HG02623 (cell line): ENCODE data around the gene ZNF800.

Source experiments
- ATAC-seq: cut with Tn5 transposase; IDR thresholded peaks from one replicate; pipeline ENCODE4 v1.9.1; 2021; ENCODE audit warnings: moderate library complexity; ENCODE audit not compliant: unreplicated experiment

Gene ZNF800

DNA sequence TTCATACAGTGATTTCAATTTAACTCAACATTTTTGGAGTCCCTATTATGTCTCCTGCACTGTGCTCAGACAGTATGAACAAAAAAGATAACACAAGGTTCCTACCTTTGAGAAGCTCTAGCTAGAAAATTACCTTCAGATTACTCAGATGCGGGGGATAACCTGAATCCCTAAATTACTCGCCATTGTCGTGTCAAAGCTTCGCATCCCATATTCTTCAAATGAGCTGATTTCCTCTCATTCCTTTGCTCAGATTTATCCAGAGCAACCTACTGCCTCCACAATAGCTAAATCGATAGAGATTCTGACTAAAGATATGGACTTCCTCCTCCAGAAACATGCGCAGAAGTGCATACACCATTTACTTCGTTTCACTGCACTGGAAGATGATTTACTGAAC lies 42.6 kb downstream of the ZNF800 start:
- no peak for ATAC-seq

DNA sequence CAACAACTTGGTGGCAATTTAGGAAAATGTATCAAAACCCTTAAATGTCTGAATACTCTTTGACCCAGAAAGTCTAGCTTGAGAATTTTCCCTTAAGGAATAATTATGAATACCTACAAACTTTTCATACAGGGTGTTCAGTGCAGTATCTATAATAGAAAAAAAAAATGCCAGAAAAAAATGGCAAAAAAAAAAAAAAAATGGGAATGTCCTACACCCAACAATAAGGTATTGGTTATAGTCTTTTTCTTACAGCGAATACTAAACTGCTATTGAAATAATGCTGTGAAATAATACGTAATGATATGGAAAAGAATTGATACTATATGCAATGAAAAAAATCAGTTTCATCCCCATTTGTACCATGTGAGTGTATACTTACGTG lies 44.3 kb downstream of the ZNF800 start:
- no peak for ATAC-seq

DNA sequence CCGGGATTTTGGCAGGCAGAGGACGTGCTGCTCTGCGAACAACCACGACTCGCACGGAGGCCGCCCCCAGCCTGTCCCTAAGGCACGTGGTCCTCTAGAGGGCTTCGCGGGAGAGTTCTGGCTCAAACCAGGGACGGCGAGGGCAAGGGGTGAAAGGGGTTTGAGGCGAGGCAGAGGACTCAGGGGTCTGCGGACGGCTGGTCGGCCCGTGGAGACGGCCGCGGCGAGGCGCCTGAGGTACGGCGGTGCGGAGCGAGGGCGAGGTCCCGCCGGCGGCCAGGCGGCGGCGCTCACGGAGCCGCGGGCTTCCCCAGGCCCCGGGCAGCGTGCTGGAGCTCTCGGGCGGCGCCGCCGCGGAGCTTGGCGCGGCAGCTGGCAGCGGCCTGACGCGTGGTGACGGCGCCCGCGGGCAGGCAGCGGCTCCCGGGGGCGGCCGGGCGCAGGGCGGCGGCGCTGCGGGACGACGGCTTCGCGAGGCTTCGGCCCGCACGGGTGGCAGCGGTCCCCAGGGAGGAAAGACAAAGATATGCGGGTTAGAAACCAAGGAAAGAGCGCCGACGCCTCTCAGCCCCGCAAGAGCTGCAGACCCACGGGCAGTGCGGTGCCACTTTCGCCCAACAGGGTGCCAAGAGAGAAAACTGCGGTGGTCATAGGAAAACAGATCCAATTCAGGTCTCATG lies 44.8 kb downstream of the ZNF800 start:
- ATAC-seq = peak; percentile 96

DNA sequence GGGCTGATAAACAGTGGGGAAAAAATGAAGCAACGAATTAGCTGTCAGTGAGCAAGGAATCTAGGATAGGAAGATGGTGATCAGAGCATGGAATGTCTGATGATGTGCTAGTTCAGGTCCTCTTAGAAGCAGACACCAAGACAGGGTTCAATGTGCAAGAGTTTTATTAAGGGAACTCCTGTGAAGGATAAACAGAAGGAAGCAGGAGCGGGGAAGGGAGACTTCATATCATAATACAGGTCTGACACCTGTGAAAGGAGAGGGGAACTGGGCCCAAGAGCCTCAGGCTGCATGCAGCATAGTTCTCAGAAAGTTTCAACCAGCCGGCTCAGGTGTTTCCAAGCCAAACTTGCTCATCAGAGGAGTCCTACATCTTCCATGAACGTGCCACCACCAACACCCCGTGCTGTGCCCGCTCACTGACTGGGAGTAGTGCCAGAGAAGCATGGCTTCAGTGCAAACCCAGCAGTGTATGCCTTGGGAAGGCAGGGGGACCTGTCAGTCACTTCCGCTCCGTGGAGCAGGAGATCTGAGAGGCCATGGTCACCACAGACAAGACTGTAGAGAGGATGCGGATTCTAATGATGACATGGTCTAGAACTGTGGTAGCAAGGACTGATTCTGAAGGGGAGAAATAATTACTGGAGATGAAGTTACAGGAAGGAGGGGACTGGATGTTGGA lies 45.8 kb downstream of the ZNF800 start:
- ATAC-seq = no peak

DNA sequence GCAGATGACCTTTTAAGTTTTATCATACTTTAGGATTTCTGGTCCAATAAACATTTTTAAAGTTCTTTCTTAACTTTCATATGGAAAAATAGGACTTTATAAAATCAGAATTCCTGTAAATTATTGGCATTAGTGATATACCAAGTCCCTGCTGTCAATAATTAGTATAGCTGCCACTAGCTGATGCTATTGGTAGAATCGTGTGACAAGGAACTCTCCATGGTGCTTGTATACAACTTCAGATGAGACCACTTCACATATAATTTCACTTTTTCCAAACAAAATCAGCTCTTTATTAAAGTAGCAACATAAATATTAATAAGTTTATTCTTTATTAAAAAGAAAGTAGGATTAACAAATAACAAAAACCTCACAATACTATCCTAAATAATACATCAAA lies 49.9 kb downstream of the ZNF800 start:
- no peak for ATAC-seq

DNA sequence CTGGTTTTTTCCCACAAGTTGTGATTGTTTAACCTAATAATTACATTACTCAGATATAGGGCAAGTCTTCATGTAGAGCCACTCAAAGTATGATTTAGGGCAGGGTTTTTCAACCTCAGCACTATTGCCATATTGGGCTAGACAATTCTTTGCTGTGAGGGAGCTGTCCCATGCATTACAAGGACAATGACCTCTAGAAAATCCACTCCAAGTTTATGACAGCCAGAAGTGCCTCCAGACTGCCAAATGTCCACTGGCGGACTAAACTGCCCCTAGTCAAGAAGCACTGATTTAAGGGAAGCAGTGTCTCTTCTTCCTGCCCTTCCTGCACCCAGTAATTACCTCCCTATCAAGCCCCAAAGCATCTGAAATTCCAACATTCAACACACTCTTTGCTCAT lies 54.4 kb downstream of the ZNF800 start:
- ATAC-seq = no peak

DNA sequence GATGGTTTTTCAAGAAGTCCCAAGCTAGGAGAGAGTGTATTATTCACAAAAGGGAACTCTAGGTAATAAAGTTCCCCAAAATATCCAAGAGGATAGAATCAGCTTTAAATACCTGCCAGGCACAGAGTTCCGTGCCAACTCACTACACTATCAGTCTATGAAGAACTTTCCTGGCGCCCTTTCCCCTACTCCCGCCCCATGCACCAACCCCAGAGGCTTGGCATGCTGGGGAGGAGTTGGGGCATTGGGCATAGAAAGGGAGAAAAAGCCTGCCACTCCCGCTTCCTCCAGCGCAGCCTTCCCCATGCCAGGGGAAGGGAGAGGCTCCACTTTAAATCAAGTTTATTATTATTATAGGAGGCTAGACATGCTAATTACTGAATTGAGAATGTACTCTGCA lies 54.9 kb downstream of the ZNF800 start:
- ATAC-seq = no peak

DNA sequence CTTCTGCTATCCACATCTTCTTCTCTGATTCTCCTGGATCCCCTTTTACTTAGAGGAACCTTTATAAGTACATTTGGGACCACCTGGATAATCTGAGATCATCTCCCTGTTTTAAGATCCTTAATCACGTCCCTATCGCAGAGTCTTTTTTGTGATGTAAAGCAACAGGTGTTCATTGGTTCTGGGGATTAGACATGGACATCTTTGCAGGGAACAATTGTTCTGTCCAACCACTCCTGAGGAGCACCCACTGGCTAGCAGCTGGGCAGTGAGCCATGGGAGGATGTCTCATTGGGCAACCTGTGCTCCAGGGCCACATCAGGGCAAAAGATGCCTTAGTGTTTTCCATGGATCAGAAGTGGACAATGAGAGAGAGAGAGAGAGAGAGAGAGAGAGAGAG lies 56.0 kb downstream of the ZNF800 start:
- ATAC-seq = no peak

DNA sequence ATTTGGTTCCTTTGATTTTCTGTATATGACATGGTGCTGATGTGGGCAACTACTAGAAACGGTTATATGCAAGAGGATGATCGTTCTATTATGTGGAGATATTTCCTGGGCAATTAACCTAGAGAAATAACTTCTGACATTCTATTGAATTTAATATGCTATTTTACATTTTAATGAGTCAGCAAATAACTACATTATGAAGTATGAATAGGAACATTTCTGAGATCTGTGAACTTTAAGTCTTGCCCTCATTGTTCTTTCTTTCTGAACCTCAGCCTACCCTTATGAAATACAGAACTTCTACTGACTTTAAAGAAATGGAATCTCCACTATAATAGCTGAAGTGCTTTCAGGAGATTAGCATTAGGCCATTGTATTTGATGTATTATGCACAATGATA lies 59.6 kb downstream of the ZNF800 start:
- no peak for ATAC-seq

DNA sequence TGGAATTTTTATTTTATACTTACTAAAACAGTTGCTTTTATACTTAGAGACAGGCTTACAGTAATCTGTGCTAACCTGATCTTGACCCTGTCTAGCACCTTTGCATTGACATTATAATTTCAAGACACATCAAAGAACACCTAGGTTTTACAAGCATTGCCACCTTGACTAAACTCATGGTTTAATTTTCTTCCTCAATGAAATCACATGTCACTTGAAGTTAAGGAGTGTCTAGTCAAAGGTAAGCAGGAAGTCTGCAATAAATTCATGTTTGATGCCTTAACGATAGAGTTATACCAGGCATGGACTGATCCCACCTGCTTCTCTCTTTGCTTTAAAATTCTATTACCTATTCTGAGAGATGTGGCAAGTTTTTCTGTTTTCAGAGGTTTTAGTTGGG lies 62.4 kb downstream of the ZNF800 start:
- ATAC-seq = no peak

DNA sequence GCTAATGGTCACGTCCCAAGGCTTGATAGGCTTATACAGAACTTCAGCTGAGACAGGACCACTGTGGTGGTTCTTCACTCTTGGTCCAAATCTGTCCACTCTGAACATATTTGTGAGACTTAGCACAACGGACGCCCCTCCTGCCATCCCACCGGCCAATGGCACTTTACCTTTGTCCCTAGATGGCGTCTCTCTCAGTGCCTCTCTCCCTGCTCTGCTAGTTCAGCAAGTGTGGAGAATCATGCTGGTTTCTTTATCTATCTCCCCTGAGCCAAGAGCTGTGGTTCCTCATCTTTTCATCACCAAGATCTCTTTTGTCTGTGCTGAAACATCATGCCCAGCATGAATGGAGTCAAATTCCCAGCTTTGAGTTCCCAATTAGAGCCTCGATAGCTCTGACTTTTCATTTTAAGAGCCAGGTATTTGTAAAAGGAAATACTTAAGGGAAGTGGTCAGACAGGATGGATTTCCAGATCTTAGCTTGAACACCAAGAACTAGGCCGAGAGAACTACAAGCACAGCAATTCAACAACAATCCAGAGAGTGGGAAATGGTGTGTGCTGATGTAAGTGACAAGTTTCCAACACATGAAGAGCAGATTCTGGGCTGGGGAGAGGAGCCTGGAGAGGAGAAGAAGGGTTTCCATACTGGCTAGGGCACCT lies 69.5 kb downstream of the ZNF800 start:
- ATAC-seq = no peak

DNA sequence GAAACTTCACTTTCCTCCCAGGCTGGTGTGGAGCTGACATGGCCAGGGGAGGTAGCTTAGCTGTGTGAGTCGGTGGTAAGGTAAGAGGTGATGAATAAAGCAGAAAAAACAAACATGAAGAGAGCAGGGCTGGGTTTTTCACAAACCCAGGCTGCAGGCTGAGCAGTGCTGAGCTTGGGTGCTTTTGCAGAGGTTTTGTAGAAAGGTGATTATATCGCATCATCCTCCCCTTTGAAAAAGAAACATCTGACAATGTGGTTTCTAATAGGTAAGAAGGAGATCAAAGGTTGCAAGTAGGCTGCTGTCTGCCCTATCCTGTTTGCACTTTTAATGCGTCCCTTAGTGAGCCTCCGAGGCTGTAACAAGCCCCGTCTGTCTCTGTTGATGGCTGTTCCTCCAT lies 70.2 kb downstream of the ZNF800 start:
- ATAC-seq = no peak

DNA sequence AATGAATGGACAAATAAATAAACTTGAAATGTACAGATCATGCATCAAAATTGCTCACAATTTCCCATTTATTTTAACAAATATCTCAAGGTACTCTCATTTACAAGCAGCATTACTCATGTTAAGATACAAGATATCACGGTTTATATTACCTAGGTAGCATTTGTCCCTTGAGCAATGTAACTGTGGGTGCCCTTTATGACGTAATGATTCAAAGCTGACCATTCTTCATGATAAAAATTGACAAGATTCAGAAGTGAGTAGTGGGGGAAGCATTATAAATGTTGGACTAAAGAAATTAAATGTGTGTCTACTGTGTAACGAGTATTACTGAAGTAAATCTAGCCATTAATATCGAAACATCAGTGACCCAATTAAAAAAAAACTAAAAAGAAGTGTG lies 71.5 kb downstream of the ZNF800 start:
- ATAC-seq = no peak
